ENCODE measurements around the gene KATNAL2.

- TF ChIP-seq ZNF565 (CRISPR knock-in tag; conservative IDR thresholded peaks at IDR 0.05; ENCODE audit: low read depth) (no peak), TOX (CRISPR knock-in tag; IDR thresholded peaks at IDR 0.05; ENCODE audit: borderline replicate concordance) (no peak), ESRRG (CRISPR knock-in tag; IDR thresholded peaks at IDR 0.05) (no peak), PPARA (CRISPR knock-in tag; IDR thresholded peaks at IDR 0.05; ENCODE audit: borderline replicate concordance) (no peak)
- TF ChIP-seq, protein P1, sequence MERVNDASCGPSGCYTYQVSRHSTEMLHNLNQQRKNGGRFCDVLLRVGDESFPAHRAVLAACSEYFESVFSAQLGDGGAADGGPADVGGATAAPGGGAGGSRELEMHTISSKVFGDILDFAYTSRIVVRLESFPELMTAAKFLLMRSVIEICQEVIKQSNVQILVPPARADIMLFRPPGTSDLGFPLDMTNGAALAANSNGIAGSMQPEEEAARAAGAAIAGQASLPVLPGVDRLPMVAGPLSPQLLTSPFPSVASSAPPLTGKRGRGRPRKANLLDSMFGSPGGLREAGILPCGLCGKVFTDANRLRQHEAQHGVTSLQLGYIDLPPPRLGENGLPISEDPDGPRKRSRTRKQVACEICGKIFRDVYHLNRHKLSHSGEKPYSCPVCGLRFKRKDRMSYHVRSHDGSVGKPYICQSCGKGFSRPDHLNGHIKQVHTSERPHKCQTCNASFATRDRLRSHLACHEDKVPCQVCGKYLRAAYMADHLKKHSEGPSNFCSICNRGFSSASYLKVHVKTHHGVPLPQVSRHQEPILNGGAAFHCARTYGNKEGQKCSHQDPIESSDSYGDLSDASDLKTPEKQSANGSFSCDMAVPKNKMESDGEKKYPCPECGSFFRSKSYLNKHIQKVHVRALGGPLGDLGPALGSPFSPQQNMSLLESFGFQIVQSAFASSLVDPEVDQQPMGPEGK (CRISPR knock-in tag; IDR thresholded peaks at IDR 0.05; ENCODE audit: borderline replicate concordance) = no peak
Measured at GRCh38 chr18:46917108-46917802, at the start of gene KATNAL2, which contains the start of gene PIAS2.
